ENCODE results near the gene TNS1. TPM values are rescaled to one million over a fixed set of nuclear protein-coding genes. Genes with fewer than 3 reads are reported as not detected.

The TNS1 gene
- total RNA-seq = 0.50 TPM in 1 of 2 replicates, not detected in the other

GRCh38 chr2:218002845-218003180 lies at the start of gene TNS1:
TSS of gene TNS1 (minus strand) at chr2:218002995. CDS start at chr2:218002872, 123 bp downstream.

Other genes starting within 250 kb of the TNS1 start
- not detected in 2 replicates for gene RUFY4, start 66.3 kb upstream of the TNS1 start, total RNA-seq
- gene CXCR2, start 123.0 kb upstream of the TNS1 start, total RNA-seq = under 0.01 and 0.28 TPM in 2 replicates
- gene CXCR1, start 164.0 kb upstream of the TNS1 start, total RNA-seq = not detected in 2 replicates
- 526 and 586 TPM in 2 replicates for gene ARPC2, start 214.2 kb upstream of the TNS1 start, total RNA-seq

Data from nasal cavity respiratory epithelium epithelial cell of viscerocranial mucosa (primary cell).